ENCODE data around the gene CFAP92.
"Not testable (repeated sequence)": the region's sequence is repeated elsewhere in the genome, so short reads cannot be mapped to it uniquely, and the experiment has no call there.

Gene CFAP92

GRCh38 chr3:128872282-128872681 is 121.6 kb downstream of the CFAP92 start:
- no peak for DNase-seq (ENCODE audit: low read depth in 1 of 2, low spot score in 1 of 2)

DNA sequence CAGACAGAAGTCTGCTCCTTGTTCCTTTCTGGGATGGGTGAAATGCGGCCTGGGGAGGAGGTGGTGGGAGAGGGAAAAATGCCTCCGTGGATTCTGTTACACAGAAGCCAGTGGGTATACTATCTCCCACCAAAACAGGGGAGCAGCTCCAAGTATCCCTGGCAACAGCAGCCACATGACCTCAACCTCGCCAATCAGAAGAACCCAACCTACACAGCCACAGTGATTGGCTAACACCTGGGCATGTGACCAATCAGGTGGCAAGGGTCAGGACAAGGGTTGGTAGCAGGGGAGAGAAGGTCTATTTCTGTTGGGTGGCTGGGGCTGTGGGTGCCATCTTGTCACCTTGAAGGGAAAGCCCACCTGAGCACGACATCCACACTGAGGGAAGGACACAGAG is 123.5 kb downstream of the CFAP92 start:
- no peak for DNase-seq (ENCODE audit: low read depth in 1 of 2, low spot score in 1 of 2)

GRCh38 chr3:128867200-128868125 is 126.4 kb downstream of the CFAP92 start:
- no peak for DNase-seq (ENCODE audit: low read depth in 1 of 2, low spot score in 1 of 2)

DNA sequence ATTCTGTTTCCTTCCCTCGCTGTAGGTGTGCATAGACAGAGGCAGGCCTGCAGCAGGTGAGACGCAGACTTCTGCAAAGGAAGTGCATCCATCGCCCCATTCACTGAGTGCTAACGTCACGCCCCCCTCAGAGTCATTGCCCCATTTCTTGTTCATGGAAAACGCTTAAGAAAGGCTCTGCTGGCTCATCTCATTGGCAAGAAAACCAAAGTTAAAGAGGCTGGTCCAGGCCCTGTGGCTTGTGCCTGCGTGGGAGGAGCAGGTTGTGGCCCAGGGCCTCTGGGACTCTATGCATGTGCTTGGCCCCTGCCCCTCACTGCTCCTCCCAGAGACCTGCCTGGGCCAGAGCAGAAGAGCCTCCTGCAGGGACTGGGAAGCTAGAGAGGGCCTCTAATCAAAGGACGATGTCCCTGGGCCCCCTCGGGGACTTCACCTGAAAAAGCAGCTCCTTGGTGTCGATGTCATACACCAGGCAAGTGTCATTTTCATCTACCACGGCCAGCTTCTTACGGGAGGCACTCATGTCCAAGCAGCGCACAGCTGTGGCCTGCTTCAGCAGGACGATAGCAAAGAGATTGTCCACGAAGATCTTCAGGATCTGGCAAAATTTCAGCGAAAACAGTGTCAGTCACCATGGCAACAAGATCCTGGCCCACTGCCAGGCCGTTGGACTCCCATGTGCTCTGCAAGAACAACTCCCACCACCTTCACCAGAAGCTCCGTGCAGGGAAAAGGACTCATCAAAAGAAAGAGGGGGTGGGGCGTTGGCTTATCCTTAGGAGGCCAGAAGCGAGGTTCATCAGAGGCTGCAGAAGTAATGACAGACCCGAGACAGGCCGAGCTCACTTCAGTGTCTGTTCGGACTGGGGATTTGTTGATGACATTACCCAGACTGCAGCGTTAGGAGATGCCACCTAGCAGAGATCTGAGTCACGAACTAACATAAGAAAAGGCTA is 128.7 kb downstream of the CFAP92 start:
- DNase-seq (ENCODE audit: low read depth in 1 of 2, low spot score in 1 of 2) = not testable (repeated sequence)

GRCh38 chr3:128864351-128864811 is 129.5 kb downstream of the CFAP92 start:
- no peak for DNase-seq (ENCODE audit: low read depth in 1 of 2, low spot score in 1 of 2)

- DNase-seq (ENCODE audit: low read depth in 1 of 2, low spot score in 1 of 2) = no peak
Measured at GRCh38 chr3:128863560-128863959, 130.3 kb downstream of the CFAP92 start.

GRCh38 chr3:128861491-128861890 is 132.4 kb downstream of the CFAP92 start:
- DNase-seq (ENCODE audit: low read depth in 1 of 2, low spot score in 1 of 2) = no peak
